NT2/D1 (cell line): Measurements from ENCODE around the gene ZNF22.

Source experiments
- DNase-seq: peaks from one replicate; pipeline ENCODE4 v3.0.0-alpha.2; 2011; ENCODE audit warnings: low read depth, low spot score
- H3K27me3 ChIP-seq: 2 replicates; pipeline ENCODE4 v1.6.0; 2011; ENCODE audit warnings: mild to moderate bottlenecking; ENCODE audit not compliant: insufficient read length, insufficient read depth
- H3K36me3 ChIP-seq: 2 replicates; pipeline ENCODE4 v1.6.1; 2011; ENCODE audit warnings: mild to moderate bottlenecking, low read length, mixed read lengths; ENCODE audit not compliant: insufficient read depth, insufficient read length
- H3K4me1 ChIP-seq: 2 replicates; pipeline ENCODE4 v1.5.1; 2011; ENCODE audit not compliant: insufficient read depth, insufficient read length
- H3K4me3 ChIP-seq: 2 replicates; pipeline ENCODE4 v1.5.1; 2011; ENCODE audit warnings: low read depth; ENCODE audit not compliant: insufficient read length
- H3K9ac ChIP-seq: 2 replicates; pipeline ENCODE4 v1.6.0; 2011; ENCODE audit warnings: low read depth; ENCODE audit not compliant: insufficient read length
- H3K9me3 ChIP-seq: 2 replicates; pipeline ENCODE4 v1.5.1; 2011; ENCODE audit warnings: mild to moderate bottlenecking, low read length; ENCODE audit not compliant: insufficient read depth
- SUZ12 ChIP-seq: IDR thresholded peaks from 2 replicates; pipeline ENCODE4 v1.6.1; 2011; ENCODE audit not compliant: insufficient read length, insufficient read depth; ENCODE audit errors: extremely low read depth
- YY1 ChIP-seq: IDR thresholded peaks from 2 replicates; pipeline ENCODE4 v1.6.1; 2011; ENCODE audit not compliant: insufficient read length, insufficient read depth
- ZNF274 ChIP-seq: IDR thresholded peaks from 2 replicates; pipeline ENCODE4 v1.6.1; 2011; ENCODE audit warnings: mild to moderate bottlenecking, low read depth, low read length

The ZNF22 gene

GRCh38 chr10:44995914-44996669 lies 4.6 kb upstream of the ZNF22 start:
- Histone ChIP-seq H3K4me3 (no peak overlapping the region), H3K9me3 (no peaks in the 10 kb centered on the region), H3K4me1 (peaks cover 8% of the 10 kb centered on the region), H3K27me3 (no peaks in the 10 kb centered on the region), H3K36me3 (peaks cover 30% of the 10 kb centered on the region), H3K9ac (no peak overlapping the region)
- DNase-seq, result no peak
- TF ChIP-seq SUZ12, result no peak
- no peak for TF ChIP-seq ZNF274
- TF ChIP-seq YY1, result no peak

- no peak overlapping the region for H3K9ac ChIP-seq
- H3K27me3 ChIP-seq, result no peaks in the 10 kb centered on the region
- H3K4me1 ChIP-seq, result peaks cover 7% of the 10 kb centered on the region
- H3K9me3 ChIP-seq, result peaks cover 4% of the 10 kb centered on the region
- DNase-seq, result no peak
- no peak overlapping the region for H3K4me3 ChIP-seq
- TF ChIP-seq ZNF274, result no peak
- TF ChIP-seq SUZ12, result no peak
- TF ChIP-seq YY1, result no peak
- peaks cover 21% of the 10 kb centered on the region for H3K36me3 ChIP-seq
Observed at GRCh38 chr10:44997105-44997748, 3.5 kb upstream of the ZNF22 start.

GRCh38 chr10:44998146-44998631 lies 2.5 kb upstream of the ZNF22 start:
- no peak overlapping the region for H3K4me3 ChIP-seq
- peaks cover 6% of the 10 kb centered on the region for H3K4me1 ChIP-seq
- H3K9ac ChIP-seq, result no peak overlapping the region
- DNase-seq, result no peak
- H3K36me3 ChIP-seq, result peaks cover 12% of the 10 kb centered on the region
- no peaks in the 10 kb centered on the region for H3K27me3 ChIP-seq
- H3K9me3 ChIP-seq, result peaks cover 14% of the 10 kb centered on the region
- TF ChIP-seq ZNF274 (no peak), SUZ12 (no peak), YY1 (no peak)

GRCh38 chr10:45000138-45000751 lies 478 bp upstream of the ZNF22 start:
- peaks cover 32% of the 10 kb centered on the region for H3K9me3 ChIP-seq
- peaks cover 22% of the 10 kb centered on the region for H3K36me3 ChIP-seq
- H3K4me1 ChIP-seq, result no peaks in the 10 kb centered on the region
- peak overlapping the region; percentile 65 for H3K9ac ChIP-seq
- H3K27me3 ChIP-seq, result no peaks in the 10 kb centered on the region
- TF ChIP-seq SUZ12 (no peak), YY1 (no peak), ZNF274 (no peak)
- no peak for DNase-seq
- peak overlapping the region; percentile 63 for H3K4me3 ChIP-seq

GRCh38 chr10:45001381-45002148 lies 842 bp downstream of the ZNF22 start:
- Histone ChIP-seq H3K36me3 (peaks cover 20% of the 10 kb centered on the region), H3K4me1 (no peaks in the 10 kb centered on the region), H3K4me3 (peak overlapping the region; percentile 63), H3K9ac (peak overlapping the region; percentile 65), H3K27me3 (no peaks in the 10 kb centered on the region), H3K9me3 (peaks cover 32% of the 10 kb centered on the region)
- TF ChIP-seq ZNF274 (no peak), SUZ12 (no peak), YY1 (no peak)
- DNase-seq, result no peak

GRCh38 chr10:45003432-45004000 lies 2.8 kb downstream of the ZNF22 start:
- H3K27me3 ChIP-seq, result no peaks in the 10 kb centered on the region
- peaks cover 20% of the 10 kb centered on the region for H3K36me3 ChIP-seq
- no peaks in the 10 kb centered on the region for H3K4me1 ChIP-seq
- no peak for DNase-seq
- H3K9ac ChIP-seq, result no peak overlapping the region
- no peak for TF ChIP-seq SUZ12
- no peak for TF ChIP-seq YY1
- TF ChIP-seq ZNF274, result peak; percentile 77
- peaks cover 32% of the 10 kb centered on the region for H3K9me3 ChIP-seq
- no peak overlapping the region for H3K4me3 ChIP-seq
